Upper lobe of left lung (tissue), 6 donors: ENCODE measurements around the gene SIAH3. TPM values are rescaled to one million over a fixed set of nuclear protein-coding genes. Genes with fewer than 3 reads are reported as not detected.
"Not testable (repeated sequence)": the region's sequence is repeated elsewhere in the genome, so short reads cannot be mapped to it uniquely, and the experiment has no call there.

ENCODE experiments used
- ATAC-seq, 2 donors: fragments of 200-7000 bp; cut with Tn5 transposase; one replicate each; pipeline ENCODE4 v1.9.1; 2022; ENCODE audit warnings: mild to moderate bottlenecking in 2 of 2, moderate library complexity in 2 of 2; ENCODE audit not compliant: low FRiP score in 2 of 2
- DNase-seq, 2 donors: peaks; one replicate each; pipeline ENCODE4 v3.0.0-alpha.2; 2019 to 2020
- H3K27ac ChIP-seq, 4 donors: fragments of 200-600 bp; sonication (generic); one replicate each; pipeline ENCODE4 v1.5.1; 2016 to 2019
- H3K27me3 ChIP-seq, 4 donors: fragments of 200-600 bp; sonication (generic); one replicate each; pipeline ENCODE4 v1.5.1; 2017 to 2019
- H3K36me3 ChIP-seq, 4 donors: fragments of 200-600 bp; sonication (generic); one replicate each; pipeline ENCODE4 v1.5.1; 2016 to 2019
- H3K4me1 ChIP-seq, 4 donors: fragments of 200-600 bp; sonication (generic); one replicate each; pipeline ENCODE4 v1.5.1; 2018 to 2019
- H3K4me3 ChIP-seq, 4 donors: fragments of 200-600 bp; sonication (generic); one replicate each; pipeline ENCODE4 v1.5.1; 2017 to 2019; ENCODE audit warnings: mild to moderate bottlenecking in 2 of 4, moderate library complexity in 1 of 4
- H3K9me3 ChIP-seq, 4 donors: fragments of 200-600 bp; sonication (generic); one replicate each; pipeline ENCODE4 v1.5.1; 2018 to 2019
- CTCF ChIP-seq, 6 experiments: fragments of 450-650 bp in 4 of 6; fragments of 200-600 bp in 2 of 6; sonication (generic) in 2 of 6; IDR thresholded peaks; one replicate each; pipeline ENCODE4 v1.5.1; 2016 to 2019; ENCODE audit warnings: antibody characterized with exemption in 6 of 6
- EP300 ChIP-seq, 4 donors: sonication (generic); formaldehyde crosslinking; IDR thresholded peaks; one replicate each; pipeline ENCODE4 v1.5.1; 2017; ENCODE audit warnings: antibody characterized with exemption in 4 of 4, control low read depth in 2 of 4
- POLR2A ChIP-seq, 4 donors: fragments of 450-650 bp; IDR thresholded peaks; one replicate each; pipeline ENCODE4 v1.5.1; 2016 to 2017; ENCODE audit warnings: antibody characterized with exemption in 4 of 4, mild to moderate bottlenecking in 2 of 4
- POLR2AphosphoS5 ChIP-seq, 2 donors: sonication (generic); formaldehyde crosslinking; IDR thresholded peaks; one replicate each; pipeline ENCODE4 v1.5.1; 2017; ENCODE audit warnings: antibody characterized with exemption in 2 of 2
- WGBS, 2 donors: methylation state at CpG; one replicate each; pipeline ENCODE4 v1.1.5; 2017 to 2018; 5-methylcytosine and 5-hydroxymethylcytosine counted together
- total RNA-seq, 6 donors: library from RNA; depleted of rRNA in 4 of 6; stranded (reverse); fragments of >200 nt in 4 of 6; gene quantifications; one replicate each; pipeline versions ENCODE4 v1.1.0 to v1.2.1, GENCODE V29; 2016 to 2021
- donor health status: DM: no; HTN: no; CAD: no; lungs with moderate emphysema.
- donor health status: DM: no; HTN: yes; CAD: no; lungs with severe emphysema.

The SIAH3 gene
- total RNA-seq, 6 donors from 2014 or later: under 0.01 to 0.39 (median 0.03) TPM; not detected in 1

DNA sequence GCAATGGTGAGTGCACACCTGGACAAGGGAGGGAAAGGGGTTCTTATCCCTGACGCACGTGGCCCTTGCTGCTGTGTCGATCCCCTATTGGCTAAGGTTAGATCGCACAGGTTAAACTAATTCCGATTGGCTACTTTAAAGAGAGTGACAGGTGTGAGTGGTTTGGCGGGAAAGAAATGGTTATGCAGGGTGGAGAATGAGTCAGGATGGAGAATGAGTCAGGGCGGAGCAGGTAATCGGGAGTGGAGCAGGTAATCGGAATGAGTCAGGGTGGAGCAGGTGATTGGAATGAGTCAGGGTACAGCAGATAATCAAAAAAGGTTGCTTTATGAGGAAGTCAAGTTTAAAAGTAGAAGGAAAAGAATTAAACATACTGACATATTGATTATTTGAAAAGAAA lies 24.4 kb upstream of the SIAH3 start:
- no peak for TF ChIP-seq EP300 (IDR thresholded peaks at IDR 0.05)
- no peak for TF ChIP-seq POLR2A (IDR thresholded peaks at IDR 0.05)
- TF ChIP-seq POLR2AphosphoS5 (IDR thresholded peaks at IDR 0.05): no peak
- TF ChIP-seq CTCF (IDR thresholded peaks at IDR 0.05): no peak

DNA sequence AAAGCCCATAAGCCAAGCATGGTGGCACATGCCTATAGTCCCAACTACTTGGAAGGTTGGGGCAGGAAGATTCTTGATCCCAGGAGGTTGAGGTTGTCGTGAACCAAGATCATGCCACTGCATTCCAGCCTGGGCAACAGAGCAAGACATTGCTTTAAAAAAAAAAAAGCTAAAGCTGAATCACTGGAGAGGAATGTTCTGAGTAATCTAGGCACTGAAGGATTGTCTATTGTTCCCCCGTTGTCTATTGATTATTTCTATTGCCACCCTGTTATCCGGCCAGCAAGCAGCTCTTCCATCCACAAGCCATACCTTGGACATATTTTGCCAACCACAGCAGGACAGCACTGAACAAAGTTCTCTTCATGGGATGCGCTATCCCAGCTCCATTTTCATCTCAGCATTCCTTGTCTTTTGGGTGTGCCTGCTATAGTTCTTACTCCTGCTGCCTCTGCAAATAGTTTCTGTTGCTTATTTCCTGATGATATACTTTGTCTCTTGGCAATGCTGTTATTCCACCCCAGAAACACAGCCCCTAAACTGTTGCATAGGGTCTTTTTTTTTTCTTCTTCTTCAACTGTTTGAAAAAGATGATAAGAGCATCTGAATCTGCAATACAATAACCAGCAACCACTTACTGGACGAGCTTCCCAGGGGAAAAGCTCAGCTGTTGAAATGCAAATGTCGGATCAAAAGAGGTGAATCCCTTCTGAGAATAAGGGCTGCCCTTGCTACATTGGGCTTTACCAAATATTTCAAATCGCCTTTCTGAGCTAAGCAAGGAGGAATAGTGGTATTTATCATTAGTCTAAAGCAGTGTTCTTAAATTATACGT lies 22.2 kb upstream of the SIAH3 start:
- DNase-seq (no peak), ATAC-seq (no peak)
- 85 to 88% methylated on average over 8 of the region's 8 CpGs for WGBS, 2 donors
- H3K27me3 ChIP-seq: no peaks in the 10 kb centered on the region
- no peak for TF ChIP-seq POLR2A (IDR thresholded peaks at IDR 0.05)
- TF ChIP-seq EP300 (IDR thresholded peaks at IDR 0.05): no peak
- TF ChIP-seq POLR2AphosphoS5 (IDR thresholded peaks at IDR 0.05): no peak
- no peak for TF ChIP-seq CTCF (IDR thresholded peaks at IDR 0.05)
- H3K27ac ChIP-seq: no peak overlapping the region
- H3K4me1 ChIP-seq: no peaks in the 10 kb centered on the region
- H3K4me3 ChIP-seq: no peak overlapping the region
- H3K36me3 ChIP-seq: no peaks in the 10 kb centered on the region
- no peaks in the 10 kb centered on the region for H3K9me3 ChIP-seq

More for the DNA sequence above, 24.4 kb upstream of the SIAH3 start:
- 94 to 95% methylated on average over 9 of the region's 9 CpGs for WGBS, 2 donors
- Histone ChIP-seq H3K27me3 (no peaks in the 10 kb centered on the region), H3K36me3 (no peaks in the 10 kb centered on the region), H3K27ac (no peak overlapping the region), H3K4me1 (no peaks in the 10 kb centered on the region), H3K4me3 (no peak overlapping the region), H3K9me3 (no peaks in the 10 kb centered on the region)
- DNase-seq: no peak
- no peak for ATAC-seq

DNA sequence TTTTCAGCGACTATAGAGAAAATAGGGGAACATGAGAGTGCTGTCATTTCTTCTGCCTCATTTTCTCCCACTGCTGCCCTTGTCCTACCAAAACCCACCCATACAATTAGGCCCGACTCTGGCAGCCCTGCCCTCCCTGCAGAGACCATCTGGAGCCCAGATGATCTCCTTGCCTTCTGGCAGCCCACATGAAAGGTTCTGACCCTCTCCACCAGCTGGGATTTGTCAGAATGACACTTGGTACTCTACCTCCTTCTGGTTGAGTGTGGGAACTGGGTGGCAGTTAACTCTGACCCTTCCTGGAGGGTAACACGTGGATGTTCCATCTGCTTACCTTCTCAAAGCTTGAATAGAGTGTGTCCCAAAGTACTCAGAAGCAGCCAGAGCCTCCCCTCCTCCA lies 21.0 kb upstream of the SIAH3 start:
- no peak overlapping the region for H3K4me3 ChIP-seq
- TF ChIP-seq CTCF (IDR thresholded peaks at IDR 0.05): no peak
- no peak for TF ChIP-seq POLR2AphosphoS5 (IDR thresholded peaks at IDR 0.05)
- no peak for TF ChIP-seq EP300 (IDR thresholded peaks at IDR 0.05)
- no peak for TF ChIP-seq POLR2A (IDR thresholded peaks at IDR 0.05)
- H3K27ac ChIP-seq: no peak overlapping the region
- WGBS, 2 donors: 72 to 75% methylated on average over 3 of the region's 3 CpGs
- H3K36me3 ChIP-seq: no peaks in the 10 kb centered on the region
- DNase-seq (no peak), ATAC-seq (no peak)
- no peaks in the 10 kb centered on the region for H3K9me3 ChIP-seq
- no peaks in the 10 kb centered on the region for H3K4me1 ChIP-seq
- no peaks in the 10 kb centered on the region for H3K27me3 ChIP-seq

GRCh38 chr13:45871201-45871600 lies 19.6 kb upstream of the SIAH3 start:
- H3K4me3 ChIP-seq, ATAC-seq, H3K4me1 ChIP-seq, H3K36me3 ChIP-seq, H3K27me3 ChIP-seq, H3K27ac ChIP-seq, DNase-seq, H3K9me3 ChIP-seq: not testable (repeated sequence)
- 60 to 70% methylated on average over 6 of the region's 6 CpGs for WGBS, 2 donors

GRCh38 chr13:45870232-45870631 lies 18.7 kb upstream of the SIAH3 start:
- Histone ChIP-seq H3K27ac (no peak overlapping the region), H3K36me3 (no peaks in the 10 kb centered on the region), H3K27me3 (no peaks in the 10 kb centered on the region), H3K9me3 (no peaks in the 10 kb centered on the region), H3K4me1 (no peaks in the 10 kb centered on the region), H3K4me3 (no peak overlapping the region)
- TF ChIP-seq CTCF (IDR thresholded peaks at IDR 0.05) (no peak), POLR2A (IDR thresholded peaks at IDR 0.05) (no peak), POLR2AphosphoS5 (IDR thresholded peaks at IDR 0.05) (no peak), EP300 (IDR thresholded peaks at IDR 0.05) (no peak)
- ATAC-seq: no peak
- no peak for DNase-seq
- WGBS, 2 donors: 87 to 88% methylated on average over 10 of the region's 10 CpGs
